ENCODE measurements around the gene ARHGEF17.

ARHGEF17 gene

DNA sequence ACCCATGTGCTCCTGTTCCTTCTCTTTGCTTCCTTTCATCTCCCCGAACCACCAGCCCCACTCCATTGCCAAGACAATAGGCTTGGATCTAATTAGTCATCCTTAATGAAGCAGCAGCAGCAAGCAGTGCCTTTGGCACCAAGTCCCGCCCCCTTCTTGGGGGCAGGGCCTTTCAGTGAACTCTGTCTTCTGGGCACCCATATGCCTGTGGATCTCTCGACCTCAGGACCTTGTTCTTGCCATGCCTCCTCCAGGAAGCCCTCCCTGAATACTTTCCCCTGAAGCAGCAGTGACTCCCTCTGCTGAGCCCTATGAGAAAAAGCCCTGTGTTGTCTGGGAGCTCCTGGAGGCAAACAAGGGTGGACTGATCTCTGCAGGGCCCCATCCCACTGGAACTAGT is 32.1 kb downstream of the ARHGEF17 start:
- TF ChIP-seq, protein P1, sequence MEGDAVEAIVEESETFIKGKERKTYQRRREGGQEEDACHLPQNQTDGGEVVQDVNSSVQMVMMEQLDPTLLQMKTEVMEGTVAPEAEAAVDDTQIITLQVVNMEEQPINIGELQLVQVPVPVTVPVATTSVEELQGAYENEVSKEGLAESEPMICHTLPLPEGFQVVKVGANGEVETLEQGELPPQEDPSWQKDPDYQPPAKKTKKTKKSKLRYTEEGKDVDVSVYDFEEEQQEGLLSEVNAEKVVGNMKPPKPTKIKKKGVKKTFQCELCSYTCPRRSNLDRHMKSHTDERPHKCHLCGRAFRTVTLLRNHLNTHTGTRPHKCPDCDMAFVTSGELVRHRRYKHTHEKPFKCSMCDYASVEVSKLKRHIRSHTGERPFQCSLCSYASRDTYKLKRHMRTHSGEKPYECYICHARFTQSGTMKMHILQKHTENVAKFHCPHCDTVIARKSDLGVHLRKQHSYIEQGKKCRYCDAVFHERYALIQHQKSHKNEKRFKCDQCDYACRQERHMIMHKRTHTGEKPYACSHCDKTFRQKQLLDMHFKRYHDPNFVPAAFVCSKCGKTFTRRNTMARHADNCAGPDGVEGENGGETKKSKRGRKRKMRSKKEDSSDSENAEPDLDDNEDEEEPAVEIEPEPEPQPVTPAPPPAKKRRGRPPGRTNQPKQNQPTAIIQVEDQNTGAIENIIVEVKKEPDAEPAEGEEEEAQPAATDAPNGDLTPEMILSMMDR (IDR thresholded peaks at IDR 0.05; ENCODE audit: low read depth, low read length, poor library complexity, severe bottlenecking): no peak
- no peak for TF ChIP-seq EZH2phosphoT487 (IDR thresholded peaks at IDR 0.05; ENCODE audit: borderline replicate concordance, low read length)
- H3K4me3 ChIP-seq (ENCODE audit: low read length): no peak overlapping the region
- H3K79me2 ChIP-seq (ENCODE audit: control insufficient read depth, low read length): no peaks in the 10 kb centered on the region
- no peaks in the 10 kb centered on the region for H3K36me3 ChIP-seq (ENCODE audit: control insufficient read depth, low read length)
- no peaks in the 10 kb centered on the region for H3F3A ChIP-seq (ENCODE audit: control insufficient read depth, insufficient read depth)
- peaks cover 2% of the 10 kb centered on the region for H3K4me1 ChIP-seq (ENCODE audit: control insufficient read depth, low read length)
- H4K20me1 ChIP-seq (ENCODE audit: control insufficient read depth, insufficient read depth, low read depth, low read length): no peaks in the 10 kb centered on the region
- H3K9me3 ChIP-seq (ENCODE audit: control insufficient read depth, insufficient read depth, low read length): no peaks in the 10 kb centered on the region
- no peak overlapping the region for H3K27ac ChIP-seq (ENCODE audit: low read depth, low read length)
- no peaks in the 10 kb centered on the region for H3K9me2 ChIP-seq (replicated peaks; ENCODE audit: control insufficient read depth, low read length)
- peaks cover 4% of the 10 kb centered on the region; the same call in 1 of the 2 replicates for H3K27me3 ChIP-seq (ENCODE audit: control insufficient read depth, low read length)
- H3K4me2 ChIP-seq (ENCODE audit: low read length): no peak overlapping the region

DNA sequence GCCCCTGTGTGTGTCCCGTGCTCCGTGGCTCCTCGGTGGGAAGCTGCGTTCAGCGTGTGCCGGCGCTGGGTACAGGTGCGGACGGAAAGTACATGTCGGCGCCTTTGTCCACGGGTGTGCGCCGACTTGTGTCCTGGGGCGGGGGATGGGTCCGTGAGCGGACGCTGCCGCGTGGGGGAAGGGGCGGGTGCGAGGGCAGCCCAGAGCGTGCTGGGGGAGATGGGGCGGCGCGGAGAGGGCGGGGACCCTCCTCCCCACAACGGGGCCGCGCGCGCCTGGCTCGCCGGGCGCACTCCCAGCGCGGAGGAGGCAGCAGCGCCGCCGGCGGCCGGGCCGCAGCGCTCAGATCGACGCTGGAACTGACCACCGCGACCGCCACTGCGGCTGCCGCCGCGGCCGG is 34.6 kb downstream of the ARHGEF17 start:
- Histone ChIP-seq H3K9me2 (replicated peaks; ENCODE audit: control insufficient read depth, low read length) (no peaks in the 10 kb centered on the region), H3K79me2 (ENCODE audit: control insufficient read depth, low read length) (no peaks in the 10 kb centered on the region), H3K4me1 (ENCODE audit: control insufficient read depth, low read length) (no peaks in the 10 kb centered on the region), H3K4me3 (ENCODE audit: low read length) (no peak overlapping the region), H4K20me1 (ENCODE audit: control insufficient read depth, insufficient read depth, low read depth, low read length) (no peaks in the 10 kb centered on the region), H3K9me3 (ENCODE audit: control insufficient read depth, insufficient read depth, low read length) (no peaks in the 10 kb centered on the region), H3F3A (ENCODE audit: control insufficient read depth, insufficient read depth) (no peaks in the 10 kb centered on the region), H3K36me3 (ENCODE audit: control insufficient read depth, low read length) (no peaks in the 10 kb centered on the region), H3K4me2 (ENCODE audit: low read length) (no peak overlapping the region), H3K27ac (ENCODE audit: low read depth, low read length) (no peak overlapping the region), H3K27me3 (ENCODE audit: control insufficient read depth, low read length) (no peaks in the 10 kb centered on the region; the same call in 1 of the 2 replicates)
- TF ChIP-seq, protein P1 (IDR thresholded peaks at IDR 0.05; ENCODE audit: low read depth, low read length, poor library complexity, severe bottlenecking): no peak
- TF ChIP-seq EZH2phosphoT487 (IDR thresholded peaks at IDR 0.05; ENCODE audit: borderline replicate concordance, low read length): no peak

DNA sequence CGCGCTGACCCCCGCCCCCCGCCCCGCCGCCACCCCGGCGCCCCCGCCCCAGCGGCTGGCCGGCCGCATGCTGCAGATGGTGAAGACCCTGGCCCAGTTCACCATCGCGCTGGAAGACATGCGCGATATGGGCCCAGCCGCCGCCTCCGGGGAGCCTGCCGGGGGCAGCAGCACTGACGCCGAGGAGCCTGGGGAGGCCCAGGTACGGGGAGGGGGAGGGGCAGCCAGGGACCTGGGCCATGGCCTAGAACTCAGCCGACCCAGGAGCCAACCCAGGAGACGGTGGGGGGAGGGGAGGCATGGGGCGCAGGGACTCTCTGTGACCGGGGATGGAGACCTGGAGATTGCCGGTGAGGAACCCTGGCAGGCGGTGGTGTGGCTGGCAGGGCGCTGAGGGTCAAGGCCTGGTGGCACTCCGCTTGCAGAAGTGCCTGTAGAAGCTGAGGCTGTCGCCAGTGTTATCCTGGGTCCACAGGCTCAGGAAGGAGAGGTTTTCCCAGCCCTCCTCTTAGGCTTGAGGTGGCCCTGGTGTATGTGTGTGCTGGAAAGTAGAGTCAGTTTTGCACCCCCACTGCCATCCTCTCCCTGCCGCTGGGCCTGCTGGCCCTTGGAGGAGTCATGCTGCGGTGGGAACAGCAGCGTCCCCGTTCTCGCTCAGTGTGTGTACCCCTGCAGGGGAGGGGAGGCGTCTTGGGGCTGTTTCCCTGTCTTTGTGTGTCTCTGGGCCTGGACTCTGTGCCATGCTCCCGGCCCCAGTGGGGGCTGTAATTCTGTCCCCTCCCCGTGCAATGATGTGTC is 35.2 kb downstream of the ARHGEF17 start:
- Histone ChIP-seq H3K27ac (ENCODE audit: low read depth, low read length) (no peak overlapping the region), H3K4me2 (ENCODE audit: low read length) (no peak overlapping the region), H3F3A (ENCODE audit: control insufficient read depth, insufficient read depth) (no peaks in the 10 kb centered on the region), H3K27me3 (ENCODE audit: control insufficient read depth, low read length) (no peaks in the 10 kb centered on the region; the same call in 1 of the 2 replicates), H4K20me1 (ENCODE audit: control insufficient read depth, insufficient read depth, low read depth, low read length) (no peaks in the 10 kb centered on the region), H3K4me3 (ENCODE audit: low read length) (no peak overlapping the region), H3K9me2 (replicated peaks; ENCODE audit: control insufficient read depth, low read length) (no peaks in the 10 kb centered on the region), H3K36me3 (ENCODE audit: control insufficient read depth, low read length) (no peaks in the 10 kb centered on the region), H3K79me2 (ENCODE audit: control insufficient read depth, low read length) (no peaks in the 10 kb centered on the region), H3K4me1 (ENCODE audit: control insufficient read depth, low read length) (no peaks in the 10 kb centered on the region), H3K9me3 (ENCODE audit: control insufficient read depth, insufficient read depth, low read length) (no peaks in the 10 kb centered on the region)
- TF ChIP-seq, protein P1 (IDR thresholded peaks at IDR 0.05; ENCODE audit: low read depth, low read length, poor library complexity, severe bottlenecking): no peak
- TF ChIP-seq EZH2phosphoT487 (IDR thresholded peaks at IDR 0.05; ENCODE audit: borderline replicate concordance, low read length): no peak
